Measurements from ENCODE around the gene AFF2.

The AFF2 gene

GRCh38 chrX:148940411-148940996 is 440.1 kb downstream of the AFF2 start:
- peak; percentile 74 for DNase-seq

- no peak for DNase-seq
Measured at GRCh38 chrX:148942754-148943153, 442.3 kb downstream of the AFF2 start.

GRCh38 chrX:148947399-148947975 is 447.1 kb downstream of the AFF2 start:
- DNase-seq, result peak; percentile 68

GRCh38 chrX:148956352-148956751 is 455.9 kb downstream of the AFF2 start:
- DNase-seq, result no peak

GRCh38 chrX:148958901-148959300 is 458.5 kb downstream of the AFF2 start:
- no peak for DNase-seq

GRCh38 chrX:148960060-148960459 is 459.6 kb downstream of the AFF2 start:
- no peak for DNase-seq

GRCh38 chrX:148961985-148962384 is 461.6 kb downstream of the AFF2 start:
- DNase-seq, result no peak

GRCh38 chrX:148976571-148977400 is 476.4 kb downstream of the AFF2 start:
- no peak for DNase-seq

GRCh38 chrX:148979786-148980185 is 479.4 kb downstream of the AFF2 start:
- DNase-seq, result no peak

GRCh38 chrX:148984238-148984637 is 483.8 kb downstream of the AFF2 start:
- no peak for DNase-seq

- no peak for DNase-seq
Measured at GRCh38 chrX:148991502-148991901, 491.1 kb downstream of the AFF2 start.

- DNase-seq, result no peak
Measured at GRCh38 chrX:148995661-148996060, 495.2 kb downstream of the AFF2 start.

- DNase-seq, result no peak
Measured at GRCh38 chrX:149002320-149002719, 501.9 kb downstream of the AFF2 start.

GRCh38 chrX:149003863-149004660 is 503.6 kb downstream of the AFF2 start:
- DNase-seq, result no peak

- DNase-seq, result peak; percentile 44
Measured at GRCh38 chrX:149004936-149005335, 504.5 kb downstream of the AFF2 start.

GRCh38 chrX:149006235-149006634 is 505.8 kb downstream of the AFF2 start:
- DNase-seq, result no peak

GRCh38 chrX:149007423-149007822 is 507.0 kb downstream of the AFF2 start:
- DNase-seq, result no peak

- DNase-seq, result no peak
Measured at GRCh38 chrX:149010013-149010852, 509.8 kb downstream of the AFF2 start.

GRCh38 chrX:149010853-149011224 is 510.4 kb downstream of the AFF2 start:
- no peak for DNase-seq

GRCh38 chrX:149013081-149013480 is 512.7 kb downstream of the AFF2 start:
- DNase-seq, result no peak

- no peak for DNase-seq
Measured at GRCh38 chrX:149021159-149021558, 520.7 kb downstream of the AFF2 start.

GRCh38 chrX:149022485-149022884 is 522.1 kb downstream of the AFF2 start:
- no peak for DNase-seq
